WTC11 (cell line): ENCODE data around the gene SRPRA.

Source experiments
- CTCF ChIP-seq: fragments of 200-600 bp; IDR thresholded peaks from 2 replicates; pipeline ENCODE4 v1.8.0; 2022; ENCODE audit warnings: antibody characterized with exemption
- NFYB ChIP-seq: sonication (generic); formaldehyde crosslinking; conservative IDR thresholded peaks from 2 replicates; pipeline ENCODE4 v1.8.0; 2022; ENCODE audit warnings: low read depth, missing genetic modification reagents
- USF1 ChIP-seq: sonication (generic); formaldehyde crosslinking; IDR thresholded peaks from 2 replicates; pipeline ENCODE4 v1.8.0; 2022; ENCODE audit warnings: mild to moderate bottlenecking, missing genetic modification reagents

GRCh38 chr11:126311401-126312291 is 43.0 kb upstream of the SRPRA start:
- TF ChIP-seq CTCF (no peak), NFYB (CRISPR knock-in tag) (no peak), USF1 (CRISPR knock-in tag) (no peak)
